Measurements from ENCODE around the gene HDAC1. TPM values are rescaled to one million over a fixed set of nuclear protein-coding genes. Genes with fewer than 3 reads are reported as not detected.

HDAC1 gene
- 88.9 and 95.5 TPM in 2 replicates for total RNA-seq (2012; rRNA removed)
- 131 and 139 TPM in 2 replicates for polyA plus RNA-seq (2012; rRNA removed)
- polyA plus RNA-seq (2012; cell fraction: cytosol; rRNA removed) = 61.2 and 72.2 TPM in 2 replicates
- 148 and 372 TPM in 2 replicates for polyA plus RNA-seq (2012; cell fraction: nucleus; rRNA removed; ENCODE audit: low replicate concordance)
- percentile 73 among the genes with signal in this experiment for Bru-seq, nascent RNA
- percentile 81 among the genes with signal in this experiment for BruChase-seq, experiment 1, labeled RNA remaining after a 6-hour chase
- BruChase-seq, experiment 2, labeled RNA remaining after a 2-hour chase = percentile 78 among the genes with signal in this experiment
- long read RNA-seq, transcript HDAC1-201 (14 exons, 2,124 nt) = major isoform, 147 of 219 reads
- long read RNA-seq, partial matches to known transcripts = 38 of 219 reads
- long read RNA-seq, other reads (novel, unspliced or antisense) = 32 of 219 reads

GRCh38 chr1:32291708-32292538 is at the start of gene HDAC1:
Gene HDAC1 (plus strand): TSS chr1:32292083. CDS start chr1:32292170, 87 bp downstream.
- peak within 1 kb of the TSS; percentile 96 for H3K23ac ChIP-seq (ENCODE audit: low read depth, low read length)
- peak within 1 kb of the TSS; percentile 70; the same call in 2 of the 3 replicates for H2BK15ac ChIP-seq (ENCODE audit: low read depth, low read length)
- peaks cover 22 to 47% of the 10 kb centered on the region in 2 experiments; a peak in 3 of 4 replicates for H3K79me1 ChIP-seq (ENCODE audit: low read depth in 1 of 2, low read length in 2 of 2)
- peak within 1 kb of the TSS; percentile 92 for H4K5ac ChIP-seq (ENCODE audit: low read depth, low read length)
- CTCF ChIA-PET = interaction anchor here (0.8 kb wide), 2 partner anchors 43 to 271 kb away, joined by 3 to 4 read pairs; no protein-coding TSS in a partner anchor
- H4K20me1 ChIP-seq (ENCODE audit: insufficient read depth, low read length) = peaks cover 13% of the 10 kb centered on the region; the same call in 1 of the 2 replicates
- intact Hi-C loops (cut with micrococcal nuclease) = loop anchor here (2.0 to 5.0 kb wide), 2 partner anchors 19 to 70 kb away; partner anchors contain the start of genes EIF3I and TMEM234
- no peaks in the 10 kb centered on the region for H3K36me3 ChIP-seq (ENCODE audit: control insufficient read depth, insufficient read depth, low read length)
- H3K9me3 ChIP-seq (ENCODE audit: control insufficient read depth, insufficient read depth, low read length) = no peaks in the 10 kb centered on the region
- dilution Hi-C loops (cut with HindIII; ENCODE audit: low sequenced_read_pairs, unreplicated experiment) = no loop called here
- TF ChIP-seq CHD1 (IDR thresholded peaks at IDR 0.05; ENCODE audit: low read depth, low read length) (peak; percentile 89; the same call in 1 of the 2 replicates), SMC3 (IDR thresholded peaks at IDR 0.05; ENCODE audit: low read depth, low read length) (0 out of 2 replicates have a peak, but pooled peaks have one; percentile 1), MAZ (IDR thresholded peaks at IDR 0.05; ENCODE audit: borderline replicate concordance, low read depth, low read length) (peak; percentile 69; the same call in 1 of the 2 replicates), BHLHE40 (IDR thresholded peaks at IDR 0.05; ENCODE audit: low read depth, low read length) (peak; percentile 95), POLR2A (IDR thresholded peaks at IDR 0.05; ENCODE audit: low read depth, low read length) (no peak; the same call in 1 of the 2 replicates)
- peak within 1 kb of the TSS; percentile 80 for H3K56ac ChIP-seq (ENCODE audit: extremely low read depth, insufficient read depth, low read length)
- peak within 1 kb of the TSS; percentile 93 for H3K4ac ChIP-seq (ENCODE audit: low read depth, low read length)
- 0 out of 2 replicates have a peak, but pooled peaks cover 2% of the 10 kb centered on the region for H3K4me1 ChIP-seq (ENCODE audit: control insufficient read depth, insufficient read depth, low read length)
- H3K9me1 ChIP-seq (ENCODE audit: insufficient read depth, low read length) = peaks cover 10% of the 10 kb centered on the region; the same call in 1 of the 2 replicates
- H3K27ac ChIP-seq (ENCODE audit: insufficient read depth, low read length) = peak within 1 kb of the TSS; percentile 87
- H2AK5ac ChIP-seq (ENCODE audit: low read depth, low read length) = peak within 1 kb of the TSS; percentile 91
- peak within 1 kb of the TSS; percentile 98 for H4K8ac ChIP-seq (ENCODE audit: low read depth in 2 of 2, low read length in 2 of 2)
- peak within 1 kb of the TSS; percentile 100 for H2AK9ac ChIP-seq (replicated peaks; ENCODE audit: low read depth, low read length, poor library complexity)
- H2BK20ac ChIP-seq (ENCODE audit: low read depth, low read length) = peak within 1 kb of the TSS; percentile 54
- POLR2A ChIA-PET (ENCODE audit: unreplicated experiment) = no interaction called here
- peak within 1 kb of the TSS; percentile 82 for H3K4me2 ChIP-seq (ENCODE audit: low read depth, low read length)
- H2BK5ac ChIP-seq (ENCODE audit: low read depth, low read length, poor library complexity, severe bottlenecking) = peak within 1 kb of the TSS; percentile 82
- in situ Hi-C loops (cut with MboI; ENCODE audit: low sequenced_read_pairs) = no loop called here
- DNase-seq = peak; percentile 91
- no TSS peak for BruUV-seq (replicated peaks)
- H3K9ac ChIP-seq (ENCODE audit: low read depth, low read length) = peak within 1 kb of the TSS; percentile 88
- H2BK120ac ChIP-seq (ENCODE audit: low read depth, low read length) = peak within 1 kb of the TSS; percentile 73
- H2AFZ ChIP-seq (replicated peaks; ENCODE audit: low read length, poor library complexity) = peak within 1 kb of the TSS; percentile 94
- H3K14ac ChIP-seq (replicated peaks; ENCODE audit: low read depth, low read length) = peak within 1 kb of the TSS; percentile 97
- H3K27me3 ChIP-seq (ENCODE audit: control insufficient read depth, insufficient read depth, low read length) = no peaks in the 10 kb centered on the region
- peak within 1 kb of the TSS; percentile 85 for H4K91ac ChIP-seq (ENCODE audit: insufficient read depth, low read depth, low read length)
- 1% methylated on average over 46 of the region's 67 CpGs; no CpG with 5 or more reads in 1 of the 2 experiments for WGBS, 2 experiments (ENCODE audit: extremely low coverage in 2 of 2, insufficient read length in 1 of 2)
- peak within 1 kb of the TSS; percentile 81 for H3K18ac ChIP-seq (ENCODE audit: low read depth, low read length)
- ATAC-seq (ENCODE audit: low read depth) = peak; percentile 99
- H3K4me3 ChIP-seq (ENCODE audit: insufficient read depth, low read depth, low read length) = peak within 1 kb of the TSS; percentile 98

All from IMR-90 (cell line).